Endometrial microvascular endothelial cells (primary cell): ENCODE data around the gene SPEF2. TPM values are rescaled to one million over a fixed set of nuclear protein-coding genes. Genes with fewer than 3 reads are reported as not detected.

ENCODE experiments used
- in situ Hi-C: cut with HindIII; loops from 2 replicates; pipeline ENCODE4 v1.10.0; 2017; ENCODE audit warnings: low sequenced_read_pairs, low pct_unique_long_range_greater_than_20kb; ENCODE audit errors: inconsistent ontology term
- total RNA-seq: library from RNA; depleted of rRNA; stranded (reverse); fragments of >200 nt; gene quantifications from one replicate; pipeline ENCODE4 v1.2.3, GENCODE V29; 2015; ENCODE audit errors: inconsistent ontology term

The SPEF2 gene
- 0.09 TPM for total RNA-seq

DNA sequence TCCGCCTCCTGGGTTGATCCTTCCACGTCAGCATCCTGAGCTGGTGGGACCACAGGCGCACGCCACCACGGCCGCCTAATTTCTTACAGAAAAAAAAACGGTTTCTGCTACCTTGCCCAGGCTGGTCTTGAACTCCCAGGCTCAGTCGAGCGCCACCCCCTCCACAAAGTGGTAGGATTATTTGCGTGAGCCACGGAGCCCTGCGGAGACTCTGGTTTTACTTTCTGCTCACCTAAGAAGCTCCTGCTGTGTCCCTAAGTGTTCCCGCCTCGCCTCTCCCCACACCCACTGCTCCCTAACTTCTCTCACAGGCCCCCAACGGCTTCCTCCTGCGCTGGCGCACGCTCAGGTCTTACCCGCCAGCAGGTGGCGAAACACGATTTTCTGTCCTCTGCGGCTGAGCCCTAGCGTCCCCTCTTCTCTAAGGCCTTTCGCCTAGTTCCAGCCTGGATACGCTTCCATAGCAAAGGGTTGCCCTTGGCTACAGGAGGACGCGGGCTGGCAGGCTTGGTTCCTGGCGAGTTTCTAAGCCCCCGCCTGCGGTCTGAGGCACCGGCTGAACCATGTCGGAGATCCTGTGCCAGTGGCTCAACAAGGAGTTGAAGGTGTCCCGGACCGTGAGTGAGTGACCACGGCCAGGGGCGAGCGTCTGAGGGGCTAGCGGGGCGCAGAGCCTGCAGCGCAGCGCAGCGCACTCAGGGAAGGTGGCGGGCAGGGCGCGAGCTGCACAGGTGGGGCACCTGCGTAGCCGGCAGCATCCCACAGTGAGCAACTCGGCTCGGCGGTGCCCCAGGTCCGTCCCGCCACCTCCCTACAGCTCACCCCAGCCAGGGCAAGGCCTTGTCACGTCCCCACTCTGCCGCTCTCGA lies at the start of gene SPEF2:
Gene SPEF2 (plus strand): TSS at position 429 of the 869 bp plus-strand sequence. CDS start 135 bp downstream, at position 564.
- in situ Hi-C loops: no loop called here

- in situ Hi-C loops: no loop called here
These were observed 42.1 kb upstream of the SPEF2 start for GRCh38 chr5:35575578-35575977.

DNA sequence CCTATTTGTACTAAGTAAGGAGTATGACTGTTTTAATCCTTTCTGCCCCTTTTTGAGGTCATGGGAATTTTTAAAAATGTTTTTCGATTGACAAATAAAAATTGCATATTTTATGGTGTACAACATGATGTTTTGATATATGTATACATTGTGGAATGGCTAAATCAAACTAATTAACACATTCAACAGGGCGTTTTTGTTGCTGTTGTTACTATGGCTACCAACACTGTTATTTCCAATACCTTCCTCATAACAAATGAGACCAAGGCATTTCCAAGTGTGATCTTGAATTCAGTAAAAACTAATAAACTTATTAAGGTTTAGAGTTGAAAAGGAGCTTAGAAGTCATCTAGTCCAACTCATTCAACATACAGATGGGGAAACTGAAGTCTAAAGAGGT lies 30.2 kb upstream of the SPEF2 start:
- in situ Hi-C loops: no loop called here

DNA sequence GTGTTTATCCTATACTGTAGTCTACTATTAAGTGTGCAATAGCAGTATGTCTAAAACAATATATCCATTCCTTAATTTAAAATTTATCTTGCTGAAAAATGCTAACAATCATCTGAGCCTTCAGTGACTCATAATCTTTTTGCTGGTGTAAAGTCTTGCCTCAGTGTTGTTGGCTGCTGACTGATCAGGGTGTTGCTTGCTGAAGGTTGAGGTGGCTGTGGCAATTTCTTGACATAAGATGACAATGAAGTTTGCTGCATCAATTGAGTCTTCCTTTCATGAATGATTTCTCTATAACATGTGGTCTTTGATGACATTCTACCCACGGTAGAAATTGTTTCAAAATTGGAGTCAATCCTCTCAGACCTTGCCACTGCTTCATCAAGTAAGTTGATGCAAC lies 24.3 kb upstream of the SPEF2 start:
- in situ Hi-C loops: no loop called here

GRCh38 chr5:35598707-35599370 lies 18.8 kb upstream of the SPEF2 start:
- in situ Hi-C loops: no loop called here

GRCh38 chr5:35600591-35600990 lies 17.1 kb upstream of the SPEF2 start:
- in situ Hi-C loops: no loop called here

- in situ Hi-C loops: no loop called here
These were observed 8.5 kb upstream of the SPEF2 start for GRCh38 chr5:35608881-35609779.

DNA sequence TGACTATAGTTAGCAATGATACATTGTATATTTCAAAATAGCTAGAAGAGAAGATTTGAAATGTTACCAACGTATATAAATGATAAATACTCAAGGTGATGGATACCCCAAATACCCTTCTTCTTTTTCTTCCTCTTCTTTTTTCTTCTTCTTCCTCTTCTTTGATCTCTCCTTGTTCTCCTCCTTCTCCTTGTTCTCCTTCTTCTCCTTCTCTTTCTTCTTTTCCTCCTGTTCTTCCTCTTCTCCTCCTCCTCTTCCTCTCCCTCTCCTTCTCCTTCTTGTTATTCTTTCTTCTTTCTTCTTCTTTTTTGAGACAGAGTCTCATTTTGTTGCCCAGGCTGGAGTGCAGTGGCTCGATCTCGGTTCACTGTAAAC lies 616 bp upstream of the SPEF2 start:
- in situ Hi-C loops: no loop called here

DNA sequence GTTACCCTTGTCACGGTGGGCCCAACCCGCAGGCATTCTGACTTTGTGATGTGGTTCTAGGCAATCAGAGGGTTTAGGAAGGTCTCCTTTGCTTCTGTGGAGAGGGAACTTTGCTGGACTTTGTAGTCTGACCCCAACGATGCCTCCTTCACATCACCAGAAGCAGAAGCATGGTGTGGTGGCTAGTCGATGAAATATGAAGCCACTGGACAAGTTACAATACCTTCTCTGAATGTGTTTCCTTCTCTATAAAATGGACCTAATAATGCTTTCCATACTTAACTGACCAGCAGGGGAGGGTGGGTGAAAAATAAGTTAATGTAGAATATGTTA lies 607 bp downstream of the SPEF2 start:
- in situ Hi-C loops: no loop called here

GRCh38 chr5:35618781-35619180 lies 1.1 kb downstream of the SPEF2 start:
- in situ Hi-C loops: no loop called here

DNA sequence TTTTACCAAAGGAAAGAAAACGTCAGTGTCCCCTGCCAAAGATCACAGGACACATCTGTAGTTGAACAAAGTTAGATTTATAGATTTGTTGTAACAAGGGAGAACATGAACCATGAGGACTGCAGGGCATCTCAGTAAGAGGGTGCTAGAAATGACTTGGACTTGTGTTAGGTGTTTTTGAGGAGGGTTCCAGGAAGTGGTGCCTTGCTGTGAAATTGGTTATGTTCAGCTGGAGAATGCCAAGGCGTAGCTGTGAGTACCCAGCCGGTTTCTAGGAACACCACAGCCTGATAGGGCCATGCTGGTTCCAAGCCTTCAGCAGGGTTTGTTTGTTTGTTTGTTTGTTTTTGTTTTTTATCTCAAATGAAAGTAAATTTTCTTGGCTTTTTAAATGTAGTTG lies 5.3 kb downstream of the SPEF2 start:
- in situ Hi-C loops: no loop called here

- in situ Hi-C loops: no loop called here
These were observed 6.3 kb downstream of the SPEF2 start for GRCh38 chr5:35623991-35624390.

DNA sequence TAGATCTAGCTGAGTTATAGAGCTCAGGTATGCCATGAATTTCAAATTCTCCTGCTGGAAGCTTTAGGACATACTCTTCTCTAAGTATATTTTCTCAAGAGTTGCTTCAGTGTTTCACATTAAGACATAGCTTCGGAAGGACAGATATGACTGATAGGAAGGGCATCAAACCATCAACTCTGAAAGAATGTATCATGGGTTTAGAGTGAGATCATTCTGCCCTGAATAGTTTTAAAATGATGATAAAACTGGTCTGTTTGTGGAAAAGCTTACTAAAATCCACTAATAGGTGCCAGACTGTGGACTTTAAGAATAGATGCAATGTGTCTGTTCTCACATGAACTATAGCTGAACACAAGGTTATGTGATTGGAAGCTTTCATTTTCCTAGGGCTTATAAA lies 8.4 kb downstream of the SPEF2 start:
- in situ Hi-C loops: no loop called here

GRCh38 chr5:35626553-35626952 lies 8.9 kb downstream of the SPEF2 start:
- in situ Hi-C loops: no loop called here

DNA sequence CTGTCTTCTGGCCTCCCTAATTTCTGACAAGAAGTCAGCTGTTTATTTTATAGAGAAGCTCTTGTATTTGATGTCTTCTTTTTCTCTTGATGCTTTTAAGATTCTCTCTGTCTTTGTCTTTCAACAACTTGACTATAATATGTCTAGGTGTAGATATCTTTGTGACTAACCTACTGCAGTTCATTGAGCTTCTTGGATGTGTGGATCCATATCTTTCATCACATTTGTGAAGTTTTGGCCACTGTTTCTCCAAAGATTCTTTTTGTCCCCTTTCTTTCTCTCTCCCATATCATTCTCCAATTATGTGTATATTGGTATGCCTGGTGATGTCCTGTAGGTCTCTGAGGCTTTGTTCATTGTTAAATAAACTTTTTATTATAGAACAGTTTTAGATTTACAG lies 16.7 kb downstream of the SPEF2 start:
- in situ Hi-C loops: no loop called here

GRCh38 chr5:35640623-35641022 lies 23.0 kb downstream of the SPEF2 start:
- in situ Hi-C loops: no loop called here

GRCh38 chr5:35644543-35644942 lies 26.9 kb downstream of the SPEF2 start:
- in situ Hi-C loops: no loop called here

DNA sequence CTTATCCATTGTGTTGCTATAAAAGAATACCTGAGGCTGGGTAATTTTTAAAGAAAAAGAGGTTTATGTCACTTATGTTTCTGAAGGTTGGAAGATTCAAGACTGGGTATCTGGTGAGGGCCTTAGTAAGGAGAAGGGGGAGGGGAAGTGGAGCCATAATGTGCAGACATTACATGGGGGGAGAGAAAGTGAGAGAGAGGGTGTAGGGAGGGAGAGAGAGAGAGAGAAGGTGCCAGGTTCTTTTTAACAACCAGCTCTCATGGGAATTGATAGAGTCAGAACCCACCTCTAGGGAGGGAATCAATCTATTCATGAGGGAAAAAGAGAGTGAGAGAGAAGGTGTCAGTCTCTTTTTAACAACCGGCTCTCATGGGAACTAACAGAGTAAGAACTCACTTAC lies 29.5 kb downstream of the SPEF2 start:
- in situ Hi-C loops: no loop called here

- in situ Hi-C loops: no loop called here
These were observed 30.0 kb downstream of the SPEF2 start for GRCh38 chr5:35647712-35648111.
